LNCaP clone FGC (cell line): Measurements from ENCODE around the gene GPX2.

Source experiments
- DNase-seq: peaks from one replicate; pipeline ENCODE4 v3.0.0-alpha.2; 2011; ENCODE audit warnings: low read depth
- H3K4me3 ChIP-seq: 2 replicates; pipeline ENCODE4 v1.5.1; 2011; ENCODE audit warnings: mild to moderate bottlenecking, low read depth, low read length, control low read depth
- TF ChIP-seq, protein P1 (sequence below): IDR thresholded peaks from 2 replicates; pipeline ENCODE4 v1.5.1; 2012; ENCODE audit warnings: mild to moderate bottlenecking; ENCODE audit not compliant: control insufficient read depth, insufficient read depth; ENCODE audit errors: extremely low read depth

The GPX2 gene

DNA sequence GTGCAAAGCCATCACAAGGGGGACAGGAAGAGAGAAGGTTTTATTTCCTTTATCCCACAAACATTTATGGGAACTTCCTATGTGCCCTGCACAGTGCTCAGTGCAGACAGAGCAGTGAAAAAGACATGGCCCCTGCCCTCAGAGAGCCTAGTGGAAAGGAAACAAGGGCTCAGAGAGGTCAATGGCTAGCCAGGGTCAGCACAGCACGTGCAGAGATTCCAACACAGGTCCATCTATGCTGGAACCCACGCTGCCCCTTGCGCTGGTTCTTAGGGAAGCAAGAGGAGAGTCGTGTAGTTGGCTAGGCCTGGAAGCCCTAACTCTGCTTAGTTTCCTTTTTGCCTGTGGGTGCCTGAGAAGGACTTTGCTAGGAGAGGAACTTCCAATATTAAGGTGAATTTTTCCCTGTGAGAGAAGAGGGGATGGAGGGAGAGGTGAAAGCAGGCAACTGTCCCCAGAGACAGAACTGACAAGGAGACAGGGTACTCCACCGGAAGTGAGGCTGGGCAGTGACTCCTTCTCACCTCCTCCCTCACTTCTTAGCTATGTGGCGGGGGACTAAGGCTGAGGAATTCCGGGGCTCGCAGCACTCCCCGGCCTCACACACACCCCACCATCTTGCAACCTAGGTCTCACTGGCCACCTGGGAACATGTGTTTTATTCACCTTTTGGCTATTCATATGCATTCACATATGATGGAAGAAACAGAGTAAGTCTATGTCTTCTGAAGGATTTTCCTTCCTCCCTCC lies 12.1 kb upstream of the GPX2 start:
- H3K4me3 ChIP-seq = no peak overlapping the region
- TF ChIP-seq, protein P1, sequence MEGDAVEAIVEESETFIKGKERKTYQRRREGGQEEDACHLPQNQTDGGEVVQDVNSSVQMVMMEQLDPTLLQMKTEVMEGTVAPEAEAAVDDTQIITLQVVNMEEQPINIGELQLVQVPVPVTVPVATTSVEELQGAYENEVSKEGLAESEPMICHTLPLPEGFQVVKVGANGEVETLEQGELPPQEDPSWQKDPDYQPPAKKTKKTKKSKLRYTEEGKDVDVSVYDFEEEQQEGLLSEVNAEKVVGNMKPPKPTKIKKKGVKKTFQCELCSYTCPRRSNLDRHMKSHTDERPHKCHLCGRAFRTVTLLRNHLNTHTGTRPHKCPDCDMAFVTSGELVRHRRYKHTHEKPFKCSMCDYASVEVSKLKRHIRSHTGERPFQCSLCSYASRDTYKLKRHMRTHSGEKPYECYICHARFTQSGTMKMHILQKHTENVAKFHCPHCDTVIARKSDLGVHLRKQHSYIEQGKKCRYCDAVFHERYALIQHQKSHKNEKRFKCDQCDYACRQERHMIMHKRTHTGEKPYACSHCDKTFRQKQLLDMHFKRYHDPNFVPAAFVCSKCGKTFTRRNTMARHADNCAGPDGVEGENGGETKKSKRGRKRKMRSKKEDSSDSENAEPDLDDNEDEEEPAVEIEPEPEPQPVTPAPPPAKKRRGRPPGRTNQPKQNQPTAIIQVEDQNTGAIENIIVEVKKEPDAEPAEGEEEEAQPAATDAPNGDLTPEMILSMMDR = no peak
- DNase-seq = no peak

DNA sequence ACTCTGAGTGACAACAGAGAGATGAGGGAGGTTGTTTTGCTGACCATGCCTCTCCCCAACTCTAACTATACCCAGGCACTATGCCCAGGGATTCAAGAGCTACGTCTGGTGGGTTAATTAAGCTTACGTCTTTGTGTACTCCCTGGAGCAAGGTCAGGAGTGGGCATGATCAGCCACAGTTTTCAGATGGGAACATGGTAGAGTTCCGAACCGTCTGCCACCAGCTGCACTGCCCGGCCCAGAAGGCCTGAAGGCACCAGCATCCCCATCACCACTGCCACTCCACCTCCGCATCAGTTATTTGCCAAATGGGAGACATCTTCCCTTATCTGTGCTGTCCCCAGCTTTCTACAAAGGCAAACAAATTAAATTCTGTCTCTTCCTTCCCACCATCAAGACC lies 11.1 kb upstream of the GPX2 start:
- no peak overlapping the region for H3K4me3 ChIP-seq
- no peak for DNase-seq
- TF ChIP-seq, protein P1 = no peak

DNA sequence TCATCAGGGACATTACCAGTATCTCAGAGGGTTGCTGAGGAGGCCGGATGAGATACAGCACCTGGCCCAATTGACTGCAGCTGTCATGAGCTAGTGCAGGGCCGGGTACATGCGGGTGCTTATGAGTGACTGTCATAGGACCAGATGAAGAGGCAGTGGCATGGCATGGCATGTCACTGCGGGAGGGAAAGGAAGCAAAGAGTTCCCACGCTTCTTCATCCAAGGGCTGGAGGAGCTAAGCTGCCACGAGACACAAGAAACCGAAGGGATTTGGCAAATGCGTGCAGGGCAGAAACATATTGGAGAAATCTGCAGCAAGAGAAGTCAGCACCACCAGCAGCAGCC lies 10.7 kb upstream of the GPX2 start:
- no peak overlapping the region for H3K4me3 ChIP-seq
- TF ChIP-seq, protein P1 = no peak
- no peak for DNase-seq

DNA sequence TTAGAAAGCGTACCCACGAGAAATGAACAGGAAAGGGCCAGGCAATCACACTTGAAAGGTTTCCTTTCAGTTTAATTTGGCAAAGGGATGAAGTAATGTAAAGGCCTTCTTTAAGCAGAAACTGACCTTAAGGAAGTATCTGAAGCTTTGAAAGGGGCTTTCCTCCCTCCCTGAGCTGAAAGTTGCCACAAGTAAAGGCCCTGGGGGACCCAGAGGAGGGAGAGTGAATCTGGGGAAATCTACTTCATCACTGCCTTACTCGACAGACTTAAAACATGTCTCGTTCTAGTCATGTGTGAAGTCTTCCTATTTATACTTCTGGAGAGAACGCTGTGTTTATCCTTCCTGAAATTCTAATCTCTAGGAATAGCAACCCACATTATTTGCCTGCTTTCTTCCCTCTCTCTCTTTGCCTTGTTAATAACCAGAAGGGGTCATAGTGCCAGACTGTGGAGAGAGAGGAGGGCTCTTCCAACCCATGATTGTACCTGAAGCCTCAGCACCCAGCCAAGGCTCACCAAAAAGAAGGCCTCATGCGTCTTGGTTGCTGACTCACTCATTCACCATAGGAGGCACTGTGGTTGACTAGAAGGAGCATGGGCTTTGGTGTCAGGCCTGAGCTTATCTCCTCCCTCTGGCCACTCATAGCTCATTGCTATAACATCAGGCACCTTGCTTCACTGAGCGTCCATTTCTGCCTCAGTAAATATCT lies 10.2 kb upstream of the GPX2 start:
- TF ChIP-seq, protein P1 = 0 out of 2 replicates have a peak, but pooled peaks have one; percentile 3
- H3K4me3 ChIP-seq = no peak overlapping the region
- DNase-seq = no peak

DNA sequence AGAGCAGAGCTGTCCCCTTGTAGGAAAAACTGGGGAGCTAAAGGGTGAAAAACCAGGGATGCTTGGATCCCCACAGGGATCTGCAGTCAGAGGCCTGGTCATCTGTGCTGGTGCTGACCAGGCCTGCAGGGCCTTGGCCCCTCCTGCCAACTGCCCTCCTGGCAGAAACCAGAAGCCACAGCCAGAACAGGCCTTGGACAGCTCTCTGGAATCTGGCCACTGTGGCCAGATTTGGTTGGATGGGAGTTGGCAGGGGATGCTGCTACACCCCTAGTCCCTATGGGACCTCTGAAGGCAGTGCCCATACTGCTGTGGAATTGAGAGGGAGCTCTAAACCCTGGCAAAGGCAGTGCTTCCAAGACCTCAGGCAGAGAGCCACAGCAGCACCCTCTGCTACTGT lies 9.2 kb upstream of the GPX2 start:
- DNase-seq = no peak
- no peak overlapping the region for H3K4me3 ChIP-seq
- TF ChIP-seq, protein P1 = no peak

DNA sequence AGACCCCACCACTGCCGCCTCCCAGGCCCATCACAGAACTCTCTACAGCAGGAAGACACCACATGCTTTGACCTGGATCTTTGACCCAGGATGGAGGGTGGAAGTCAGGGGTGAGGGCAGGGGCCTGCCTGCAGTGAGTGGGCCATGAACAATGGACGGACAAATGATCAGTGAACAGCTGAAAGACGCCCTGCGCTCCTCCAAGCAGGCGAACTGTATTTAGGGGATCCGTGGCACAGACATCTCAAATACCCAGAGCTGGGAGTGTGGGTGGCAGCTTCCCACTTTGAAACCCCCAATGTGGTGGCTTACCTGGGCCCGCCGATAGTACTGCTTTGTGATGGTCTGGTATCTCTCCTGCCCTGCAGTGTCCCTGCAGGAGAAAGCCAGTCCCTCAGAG lies 8.7 kb upstream of the GPX2 start:
- TF ChIP-seq, protein P1 = no peak
- DNase-seq = no peak
- no peak overlapping the region for H3K4me3 ChIP-seq
